ENCODE data around the gene CMTR2. TPM values are rescaled to one million over a fixed set of nuclear protein-coding genes. Genes with fewer than 3 reads are reported as not detected.

Gene CMTR2
- total RNA-seq, 1 donor from 2014 or later = 43.9 TPM

DNA sequence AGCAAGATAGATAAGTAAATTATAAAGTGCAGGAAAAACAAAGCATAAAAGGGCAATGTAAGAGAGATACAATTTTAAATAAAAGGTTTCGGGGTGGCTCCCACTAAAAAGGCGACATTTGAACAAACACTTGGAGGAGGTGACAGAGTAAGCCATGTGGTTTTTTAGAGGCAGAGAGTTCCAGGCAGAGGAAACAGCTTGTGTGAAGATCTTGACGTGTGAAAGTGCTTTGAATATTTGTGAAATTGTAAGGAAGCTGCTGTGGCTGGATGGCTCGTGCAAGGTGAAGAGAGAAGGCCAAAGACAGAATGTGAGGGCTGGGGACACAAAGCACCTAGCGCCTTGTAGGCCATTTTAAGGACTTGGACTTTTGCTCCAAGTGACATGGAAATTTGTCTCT is 30.1 kb downstream of the CMTR2 start:
- peaks cover 2% of the 10 kb centered on the region for H3K27me3 Mint-ChIP-seq (ENCODE audit: insufficient read depth, low read depth)
- Histone ChIP-seq H3K4me3 (no peak overlapping the region), H4K20me1 (ENCODE audit: low read depth) (no peaks in the 10 kb centered on the region), H3K9ac (no peak overlapping the region), H3K4me1 (peaks cover 14% of the 10 kb centered on the region), H3K36me3 (no peaks in the 10 kb centered on the region), H3K27ac (no peak overlapping the region), H3F3A (ENCODE audit: low read depth) (no peaks in the 10 kb centered on the region), H2AFZ (replicated peaks) (no peak overlapping the region), H3K4me2 (no peak overlapping the region), H3K27me3 (no peaks in the 10 kb centered on the region), H3K9me3 (ENCODE audit: low read depth) (no peaks in the 10 kb centered on the region), H3K79me2 (ENCODE audit: low read depth) (no peaks in the 10 kb centered on the region)
- H3K4me3 Mint-ChIP-seq = no peak overlapping the region
- no peak overlapping the region for H3K27ac Mint-ChIP-seq
- H3K36me3 Mint-ChIP-seq = no peaks in the 10 kb centered on the region
- peaks cover 29% of the 10 kb centered on the region for H3K4me1 Mint-ChIP-seq
- DNase-seq (ENCODE audit: low spot score) = no peak
- TF ChIP-seq EZH2 (IDR thresholded peaks at IDR 0.05) (no peak), EZH2phosphoT487 (IDR thresholded peaks at IDR 0.05) (no peak), CTCF (IDR thresholded peaks at IDR 0.05) (no peak)
- no peaks in the 10 kb centered on the region for H3K9me3 Mint-ChIP-seq

- Histone ChIP-seq H3K4me1 (peaks cover 14% of the 10 kb centered on the region), H3K4me3 (no peak overlapping the region), H2AFZ (replicated peaks) (no peak overlapping the region), H3K9me3 (ENCODE audit: low read depth) (no peaks in the 10 kb centered on the region), H3K4me2 (no peak overlapping the region), H3F3A (ENCODE audit: low read depth) (no peaks in the 10 kb centered on the region), H3K9ac (no peak overlapping the region), H3K27me3 (no peaks in the 10 kb centered on the region), H4K20me1 (ENCODE audit: low read depth) (no peaks in the 10 kb centered on the region), H3K79me2 (ENCODE audit: low read depth) (no peaks in the 10 kb centered on the region), H3K36me3 (no peaks in the 10 kb centered on the region), H3K27ac (no peak overlapping the region)
- Mint-ChIP-seq H3K4me3 (no peak overlapping the region), H3K4me1 (peaks cover 29% of the 10 kb centered on the region), H3K27ac (no peak overlapping the region), H3K27me3 (ENCODE audit: insufficient read depth, low read depth) (peaks cover 2% of the 10 kb centered on the region), H3K9me3 (no peaks in the 10 kb centered on the region), H3K36me3 (no peaks in the 10 kb centered on the region)
- no peak for TF ChIP-seq EZH2phosphoT487 (IDR thresholded peaks at IDR 0.05)
- TF ChIP-seq CTCF (IDR thresholded peaks at IDR 0.05) = no peak
- no peak for TF ChIP-seq EZH2 (IDR thresholded peaks at IDR 0.05)
- no peak for DNase-seq (ENCODE audit: low spot score)
These were observed 30.8 kb downstream of the CMTR2 start for GRCh38 chr16:71258372-71258771.

GRCh38 chr16:71257768-71258167 is 31.4 kb downstream of the CMTR2 start:
- Mint-ChIP-seq H3K27me3 (ENCODE audit: insufficient read depth, low read depth) (peaks cover 2% of the 10 kb centered on the region), H3K9me3 (no peaks in the 10 kb centered on the region), H3K4me1 (peaks cover 29% of the 10 kb centered on the region), H3K4me3 (no peak overlapping the region), H3K27ac (no peak overlapping the region), H3K36me3 (no peaks in the 10 kb centered on the region)
- Histone ChIP-seq H3K4me2 (no peak overlapping the region), H3K36me3 (no peaks in the 10 kb centered on the region), H3K4me3 (no peak overlapping the region), H2AFZ (replicated peaks) (no peak overlapping the region), H3K4me1 (peaks cover 14% of the 10 kb centered on the region), H4K20me1 (ENCODE audit: low read depth) (no peaks in the 10 kb centered on the region), H3K27me3 (no peaks in the 10 kb centered on the region), H3K27ac (no peak overlapping the region), H3K9me3 (ENCODE audit: low read depth) (no peaks in the 10 kb centered on the region), H3K9ac (no peak overlapping the region), H3K79me2 (ENCODE audit: low read depth) (no peaks in the 10 kb centered on the region), H3F3A (ENCODE audit: low read depth) (no peaks in the 10 kb centered on the region)
- no peak for TF ChIP-seq CTCF (IDR thresholded peaks at IDR 0.05)
- no peak for TF ChIP-seq EZH2phosphoT487 (IDR thresholded peaks at IDR 0.05)
- no peak for TF ChIP-seq EZH2 (IDR thresholded peaks at IDR 0.05)
- no peak for DNase-seq (ENCODE audit: low spot score)
